NCI-H526 (cell line): Measurements from ENCODE around the gene ELMO2.
A peak's percentile ranks its signal among the peaks of the same experiment; 100 is the strongest.

Experiments
- DNase-seq, 2 experiments: peaks; one replicate each; lab custom pipeline; 2025; lab: John Stamatoyannopoulos, UW

The ELMO2 gene

GRCh38 chr20:46366826-46367225 is 39.6 kb downstream of the ELMO2 start:
- DNase-seq, result no peak

GRCh38 chr20:46365487-46366220 is 40.8 kb downstream of the ELMO2 start:
- DNase-seq, result no peak

GRCh38 chr20:46364670-46365486 is 41.5 kb downstream of the ELMO2 start:
- peak in 1 of 2 experiments; percentile 25 for DNase-seq

- peak; percentile 79 to 93 for DNase-seq
These were observed 42.3 kb downstream of the ELMO2 start for GRCh38 chr20:46363874-46364669.

GRCh38 chr20:46362921-46363867 is 43.2 kb downstream of the ELMO2 start:
- DNase-seq, result no peak

GRCh38 chr20:46361811-46362210 is 44.6 kb downstream of the ELMO2 start:
- DNase-seq, result no peak

- no peak for DNase-seq
These were observed 45.0 kb downstream of the ELMO2 start for GRCh38 chr20:46361381-46361780.

- DNase-seq, result no peak
These were observed 47.1 kb downstream of the ELMO2 start for GRCh38 chr20:46359233-46359751.

GRCh38 chr20:46358346-46359058 is 47.9 kb downstream of the ELMO2 start:
- no peak for DNase-seq

- DNase-seq, result no peak
These were observed 49.3 kb downstream of the ELMO2 start for GRCh38 chr20:46357030-46357514.

- no peak for DNase-seq
These were observed 50.0 kb downstream of the ELMO2 start for GRCh38 chr20:46356195-46357029.

- DNase-seq, result no peak
These were observed 50.6 kb downstream of the ELMO2 start for GRCh38 chr20:46355778-46356177.

GRCh38 chr20:46354920-46355654 is 51.3 kb downstream of the ELMO2 start:
- DNase-seq, result no peak

- no peak for DNase-seq
These were observed 52.2 kb downstream of the ELMO2 start for GRCh38 chr20:46354207-46354555.

GRCh38 chr20:46353500-46354206 is 52.8 kb downstream of the ELMO2 start:
- DNase-seq, result no peak

GRCh38 chr20:46352370-46352938 is 54.0 kb downstream of the ELMO2 start:
- DNase-seq, result no peak

- DNase-seq, result no peak
These were observed 54.9 kb downstream of the ELMO2 start for GRCh38 chr20:46351357-46352058.
